Measurements from ENCODE around the gene ASMTL.
A peak's percentile ranks its signal among the peaks of the same experiment; 100 is the strongest.
"Not testable (repeated sequence)": the region's sequence is repeated elsewhere in the genome, so short reads cannot be mapped to it uniquely, and the experiment has no call there.

ASMTL gene, protein sequence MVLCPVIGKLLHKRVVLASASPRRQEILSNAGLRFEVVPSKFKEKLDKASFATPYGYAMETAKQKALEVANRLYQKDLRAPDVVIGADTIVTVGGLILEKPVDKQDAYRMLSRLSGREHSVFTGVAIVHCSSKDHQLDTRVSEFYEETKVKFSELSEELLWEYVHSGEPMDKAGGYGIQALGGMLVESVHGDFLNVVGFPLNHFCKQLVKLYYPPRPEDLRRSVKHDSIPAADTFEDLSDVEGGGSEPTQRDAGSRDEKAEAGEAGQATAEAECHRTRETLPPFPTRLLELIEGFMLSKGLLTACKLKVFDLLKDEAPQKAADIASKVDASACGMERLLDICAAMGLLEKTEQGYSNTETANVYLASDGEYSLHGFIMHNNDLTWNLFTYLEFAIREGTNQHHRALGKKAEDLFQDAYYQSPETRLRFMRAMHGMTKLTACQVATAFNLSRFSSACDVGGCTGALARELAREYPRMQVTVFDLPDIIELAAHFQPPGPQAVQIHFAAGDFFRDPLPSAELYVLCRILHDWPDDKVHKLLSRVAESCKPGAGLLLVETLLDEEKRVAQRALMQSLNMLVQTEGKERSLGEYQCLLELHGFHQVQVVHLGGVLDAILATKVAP

DNA sequence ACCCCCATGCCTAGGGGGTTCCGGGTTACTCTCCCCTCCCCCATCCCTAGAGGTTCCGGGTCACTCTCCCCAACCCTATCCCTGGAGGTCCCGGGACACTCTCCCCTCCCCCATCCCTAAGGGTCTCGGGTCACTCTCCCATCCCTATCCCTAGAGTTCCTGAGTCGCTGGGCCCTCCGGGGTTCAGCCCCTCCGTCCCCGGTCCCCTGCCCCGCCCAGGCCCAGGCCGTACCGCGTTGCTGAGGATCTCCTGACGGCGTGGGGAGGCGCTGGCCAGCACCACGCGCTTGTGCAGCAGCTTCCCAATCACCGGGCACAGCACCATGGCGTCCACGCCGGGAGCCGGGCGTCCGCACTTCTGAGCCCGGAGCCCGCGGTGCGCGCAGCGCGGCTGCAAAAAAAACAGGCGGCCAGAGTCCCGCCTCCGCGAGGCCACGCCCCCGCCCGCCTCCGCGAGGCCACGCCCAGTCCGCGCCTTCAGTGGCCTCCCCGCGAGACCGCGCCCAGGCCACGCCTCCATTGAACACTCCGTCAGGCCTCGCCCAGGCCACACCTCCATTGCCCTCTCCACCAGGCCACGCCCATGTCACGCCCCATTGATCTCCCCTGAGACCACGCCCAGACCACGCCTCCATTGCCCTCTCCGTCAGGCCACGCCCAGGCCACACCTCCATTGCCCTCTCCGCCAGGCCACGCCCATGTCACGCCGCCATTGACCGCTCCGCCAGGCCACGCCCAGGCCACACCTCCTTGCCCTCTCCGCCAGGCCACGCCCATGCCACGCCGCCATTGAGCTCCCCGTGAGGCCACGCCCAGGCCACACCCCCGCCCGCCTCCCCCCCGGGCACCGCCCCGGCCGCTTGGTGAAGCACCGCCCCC is at the start of gene ASMTL:
TSS of gene ASMTL (minus strand) at position 394 of the 879 bp plus-strand sequence. CDS start at position 325, 69 bp downstream.
- ATAC-seq (replicated peaks) (peak; percentile 74 to 86), DNase-seq (peak; percentile 100)
- Mint-ChIP-seq H3K27me3 (no peaks in the 10 kb centered on the region), H3K4me1 (peaks cover 38 to 60% of the 10 kb centered on the region in 2 donors), H3K36me3 (peaks cover 23 to 25% of the 10 kb centered on the region in 2 donors), H3K27ac (peak within 1 kb of the TSS; percentile 98), H3K4me3 (peak within 1 kb of the TSS; percentile 87 to 89), H3K9me3 (peaks cover 19 to 23% of the 10 kb centered on the region in 2 donors)

DNA sequence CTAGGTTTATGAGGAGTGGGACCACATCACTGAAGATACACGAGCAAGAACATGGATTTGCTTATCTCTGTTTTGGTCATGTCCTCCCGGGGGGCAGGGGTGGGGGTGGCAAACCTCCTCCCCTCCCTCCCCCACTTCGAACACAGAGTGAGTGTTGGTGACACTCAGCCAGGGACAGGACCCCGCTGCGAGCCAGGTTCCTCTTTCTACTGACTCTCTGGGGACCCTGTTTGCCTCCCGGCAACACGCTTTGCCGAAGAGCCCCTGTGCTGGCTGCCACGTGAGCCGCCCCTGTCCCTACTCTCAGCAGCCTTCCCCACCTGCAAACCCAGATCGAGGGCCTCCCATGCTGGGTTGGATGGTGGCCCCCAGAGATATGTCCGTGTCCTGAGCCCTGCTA is 49.5 kb upstream of the ASMTL start:
- H3K4me3 Mint-ChIP-seq: peak overlapping the region; percentile 66 to 70
- no peaks in the 10 kb centered on the region for H3K27me3 Mint-ChIP-seq
- ATAC-seq (replicated peaks) (peak; percentile 79 to 84), DNase-seq (peak; percentile 86)
- no peaks in the 10 kb centered on the region for H3K9me3 Mint-ChIP-seq
- H3K36me3 Mint-ChIP-seq: peaks cover 42 to 51% of the 10 kb centered on the region in 2 donors
- peaks cover 41 to 72% of the 10 kb centered on the region in 2 donors for H3K4me1 Mint-ChIP-seq
- peak overlapping the region; percentile 97 for H3K27ac Mint-ChIP-seq

DNA sequence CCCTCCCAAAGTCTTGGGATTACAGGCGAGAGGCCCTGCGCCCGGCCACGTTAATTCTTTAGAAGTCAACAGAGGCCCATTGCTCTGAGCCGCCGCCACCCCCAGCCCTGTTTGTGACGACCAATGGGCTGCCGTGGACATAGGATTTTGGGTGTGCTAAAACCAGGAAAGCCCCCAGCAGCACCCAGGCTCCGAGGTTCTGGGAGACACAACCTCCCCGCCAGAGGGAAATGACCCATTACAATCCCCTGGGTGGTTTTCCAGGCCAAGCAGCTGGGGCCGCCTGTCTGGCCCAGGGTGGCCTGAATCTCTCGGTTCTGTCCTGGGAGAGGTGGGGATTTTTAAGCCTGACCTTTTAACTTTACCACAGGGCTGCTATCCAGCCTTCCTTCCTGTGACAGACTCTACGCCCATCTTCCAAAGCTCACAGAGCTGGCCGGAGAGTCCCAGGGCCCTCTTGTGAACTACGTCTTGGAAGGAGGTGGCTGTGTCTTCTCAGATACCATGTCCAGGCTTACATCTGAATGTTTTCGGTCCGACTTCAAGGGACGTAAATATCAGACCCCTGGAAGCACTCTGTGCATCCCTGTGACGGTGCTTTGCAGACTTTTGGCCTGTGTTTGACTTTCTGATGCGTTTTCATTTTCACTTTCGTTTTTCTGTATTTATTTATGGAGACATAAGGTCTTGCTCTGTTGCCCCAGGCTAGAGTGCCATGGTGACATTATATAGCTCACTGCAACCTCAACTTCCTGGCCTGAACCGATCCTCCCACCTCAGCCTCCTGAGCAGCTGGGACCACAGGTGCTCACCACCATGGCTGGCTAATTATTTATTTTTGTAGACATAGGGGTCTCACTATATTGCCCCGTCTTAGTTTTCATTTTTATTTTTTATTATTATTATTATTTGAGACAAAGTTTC is 48.3 kb upstream of the ASMTL start:
- Mint-ChIP-seq H3K9me3 (no peaks in the 10 kb centered on the region), H3K27me3 (no peaks in the 10 kb centered on the region), H3K4me1 (peaks cover 43 to 85% of the 10 kb centered on the region in 2 donors), H3K4me3 (peak overlapping the region; percentile 32 to 61), H3K27ac (peak overlapping the region; percentile 91), H3K36me3 (peaks cover 30 to 53% of the 10 kb centered on the region in 2 donors)
- ATAC-seq (replicated peaks) (peak; percentile 56 to 58), DNase-seq (peak; percentile 60)

DNA sequence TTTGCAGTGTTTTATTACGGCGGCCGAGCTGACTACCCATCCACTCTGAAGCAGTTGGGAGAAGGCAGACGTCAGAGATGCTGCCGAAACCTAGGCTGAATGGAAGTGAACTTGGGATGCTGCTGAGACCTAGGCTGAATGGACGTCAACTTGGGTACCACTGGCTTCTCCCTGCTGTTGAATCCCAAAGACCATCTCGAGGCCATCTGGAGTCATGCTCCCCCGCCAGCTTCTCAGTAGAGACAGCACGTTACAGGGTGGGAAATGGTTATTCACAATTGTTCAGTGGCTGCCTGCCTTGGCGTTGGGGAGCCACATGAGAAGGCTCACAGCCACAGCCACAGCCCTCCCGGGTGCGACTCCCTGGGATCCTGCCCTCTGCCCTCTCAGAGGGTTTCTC is 43.4 kb upstream of the ASMTL start:
- no peak for DNase-seq
- Mint-ChIP-seq H3K27ac (peak overlapping the region; percentile 76), H3K4me1 (peaks cover 58 to 90% of the 10 kb centered on the region in 2 donors), H3K27me3 (no peaks in the 10 kb centered on the region), H3K4me3 (no peak overlapping the region), H3K36me3 (peaks cover 27 to 51% of the 10 kb centered on the region in 2 donors), H3K9me3 (peaks cover 10 to 13% of the 10 kb centered on the region in 2 donors)
- no peak for ATAC-seq (replicated peaks)

DNA sequence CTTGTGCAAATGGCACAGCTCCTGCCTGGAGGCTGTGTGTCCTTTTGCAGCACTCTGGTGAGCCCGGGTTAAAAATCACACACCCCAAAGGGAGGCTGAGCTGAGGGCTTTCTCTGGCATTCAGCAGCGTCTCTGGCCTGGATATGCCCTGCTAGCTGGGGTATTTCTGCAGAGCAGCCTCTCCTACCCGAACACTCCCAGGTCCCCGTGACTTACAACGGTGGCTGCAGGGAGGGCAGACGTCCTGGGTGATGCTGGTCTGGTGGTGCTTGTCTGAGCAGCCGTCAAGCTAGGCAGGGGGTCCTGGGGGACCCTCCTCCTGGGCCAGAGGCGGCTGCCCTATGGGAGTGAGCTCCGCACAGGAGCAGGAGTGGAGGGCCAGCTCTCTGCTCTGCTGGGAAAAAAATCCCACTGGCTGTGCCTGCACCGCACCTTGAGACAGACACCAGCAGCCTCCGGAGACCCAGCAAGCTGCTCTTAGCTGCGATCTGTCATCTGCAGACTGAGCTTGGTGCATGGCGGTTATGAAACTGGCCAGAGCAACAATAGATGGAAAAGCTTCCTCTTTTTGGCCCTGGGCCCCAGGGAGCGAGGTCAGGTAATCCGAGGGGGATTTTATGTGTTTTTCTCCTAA is 41.3 kb upstream of the ASMTL start:
- DNase-seq (peak; percentile 68), ATAC-seq (replicated peaks) (peak; percentile 81 to 84)
- Mint-ChIP-seq H3K27ac (peak overlapping the region; percentile 87), H3K9me3 (peaks cover 10 to 13% of the 10 kb centered on the region in 2 donors), H3K27me3 (no peaks in the 10 kb centered on the region), H3K4me1 (peaks cover 54 to 76% of the 10 kb centered on the region in 2 donors), H3K4me3 (peak overlapping the region; percentile 81 to 84), H3K36me3 (peaks cover 27 to 51% of the 10 kb centered on the region in 2 donors)

DNA sequence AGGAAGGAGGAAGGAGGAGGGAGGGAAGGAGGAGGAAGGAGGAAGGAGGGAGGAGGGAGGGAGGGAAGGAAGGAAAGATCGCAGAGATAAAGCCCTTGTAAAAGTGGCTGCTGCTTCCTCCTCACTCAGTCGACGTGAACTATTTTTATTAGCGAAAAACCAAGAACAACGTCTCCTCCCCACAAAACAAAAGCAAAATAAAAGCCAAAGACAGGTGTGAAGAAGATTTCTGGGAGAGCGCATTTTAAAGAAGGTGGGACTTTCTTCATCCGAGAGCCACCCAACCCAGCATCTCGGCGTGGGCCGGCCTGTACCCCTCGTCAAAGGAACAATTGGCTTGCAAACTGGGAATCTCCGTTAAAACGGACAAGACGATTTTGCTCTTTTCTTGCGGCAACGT is 40.7 kb upstream of the ASMTL start:
- no peak for DNase-seq
- H3K4me1 Mint-ChIP-seq: peaks cover 53 to 75% of the 10 kb centered on the region in 2 donors
- ATAC-seq (replicated peaks): no peak
- H3K27ac Mint-ChIP-seq: peak overlapping the region; percentile 87
- H3K27me3 Mint-ChIP-seq: no peaks in the 10 kb centered on the region
- H3K4me3 Mint-ChIP-seq: peak overlapping the region; percentile 81 to 84
- peaks cover 27 to 54% of the 10 kb centered on the region in 2 donors for H3K36me3 Mint-ChIP-seq
- H3K9me3 Mint-ChIP-seq: peaks cover 10 to 13% of the 10 kb centered on the region in 2 donors

DNA sequence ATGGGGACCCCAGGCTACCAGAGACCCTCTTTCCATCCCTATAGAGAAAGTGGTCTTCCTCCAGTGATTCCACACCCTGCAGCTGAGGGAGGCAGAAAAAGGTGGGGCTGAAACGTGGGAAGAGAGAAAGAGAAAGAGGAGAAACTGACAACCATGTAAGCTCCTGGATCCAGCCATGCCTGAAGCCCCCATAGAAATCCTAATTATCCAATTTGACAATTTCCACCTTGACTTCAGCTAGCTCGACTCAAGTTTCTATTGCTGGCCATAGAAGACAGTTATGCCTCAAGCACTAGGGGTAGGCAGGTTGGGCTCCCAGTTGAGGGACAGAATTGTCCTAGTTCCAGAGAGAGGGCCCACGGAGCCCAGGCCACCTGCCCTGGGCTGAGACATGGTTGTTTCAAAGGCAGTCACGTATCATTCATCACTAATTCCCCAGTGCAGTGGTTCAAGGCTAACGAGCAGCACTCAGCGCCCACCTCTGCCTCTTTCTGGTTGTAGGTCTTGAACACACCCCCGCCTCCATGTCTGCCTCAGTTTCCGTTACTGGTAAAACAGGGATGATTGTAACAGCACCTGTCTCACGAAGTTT is 39.8 kb upstream of the ASMTL start:
- Mint-ChIP-seq H3K9me3 (peaks cover 10 to 13% of the 10 kb centered on the region in 2 donors), H3K36me3 (peaks cover 28 to 54% of the 10 kb centered on the region in 2 donors), H3K27ac (peak overlapping the region; percentile 93), H3K27me3 (no peaks in the 10 kb centered on the region), H3K4me3 (peak overlapping the region; percentile 81 to 84), H3K4me1 (peaks cover 52 to 79% of the 10 kb centered on the region in 2 donors)
- DNase-seq (no peak), ATAC-seq (replicated peaks) (no peak)

DNA sequence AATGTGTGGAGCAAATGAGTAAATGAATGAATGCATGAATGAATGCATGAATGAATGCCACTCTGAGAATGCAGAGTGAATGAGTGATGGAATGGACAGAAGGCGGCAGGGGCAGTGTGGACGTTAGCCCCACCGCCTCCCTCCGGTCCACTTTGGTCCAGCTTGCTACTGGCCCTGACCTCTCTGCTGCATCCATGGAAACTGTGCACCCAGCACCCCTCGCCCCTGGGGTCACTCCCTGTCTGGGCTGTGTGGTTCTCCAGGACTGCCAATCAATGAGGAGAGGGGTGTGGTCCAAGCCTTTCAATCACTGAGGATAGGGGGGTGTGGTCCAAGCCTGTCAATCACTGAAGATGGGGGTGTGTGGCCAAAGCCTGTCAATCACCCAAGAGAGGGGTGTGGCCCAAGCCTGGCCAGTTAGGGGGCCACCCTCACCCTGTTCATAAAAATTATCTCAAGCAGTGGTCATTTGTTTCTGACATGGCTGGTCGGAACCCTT is 39.2 kb upstream of the ASMTL start:
- ATAC-seq (replicated peaks): peak; percentile 77 to 82
- peaks cover 10 to 13% of the 10 kb centered on the region in 2 donors for H3K9me3 Mint-ChIP-seq
- H3K27ac Mint-ChIP-seq: peak overlapping the region; percentile 93
- DNase-seq: peak; percentile 73
- H3K36me3 Mint-ChIP-seq: peaks cover 35 to 57% of the 10 kb centered on the region in 2 donors
- H3K27me3 Mint-ChIP-seq: no peaks in the 10 kb centered on the region
- H3K4me1 Mint-ChIP-seq: peaks cover 58 to 79% of the 10 kb centered on the region in 2 donors
- peak overlapping the region; percentile 81 to 84 for H3K4me3 Mint-ChIP-seq

DNA sequence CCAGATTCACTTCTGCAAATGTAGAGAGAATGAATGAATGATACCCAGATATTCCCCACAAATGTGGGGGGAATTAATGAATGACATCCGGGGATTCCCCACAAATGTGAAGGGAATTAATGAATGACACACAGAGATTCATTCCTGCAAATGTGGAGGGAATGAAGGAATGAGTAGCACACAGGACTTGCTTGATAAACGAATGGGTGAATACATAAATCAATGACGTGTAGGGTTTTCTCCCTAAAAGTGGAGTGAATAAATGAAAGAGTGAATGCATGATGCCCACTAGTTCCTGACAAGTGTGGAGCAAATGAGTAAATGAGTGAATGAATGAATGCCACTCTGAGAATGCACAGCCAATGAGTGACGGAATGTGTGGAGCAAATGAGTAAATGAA is 38.5 kb upstream of the ASMTL start:
- peaks cover 57 to 75% of the 10 kb centered on the region in 2 donors for H3K4me1 Mint-ChIP-seq
- peaks cover 10 to 13% of the 10 kb centered on the region in 2 donors for H3K9me3 Mint-ChIP-seq
- peaks cover 40 to 55% of the 10 kb centered on the region in 2 donors for H3K36me3 Mint-ChIP-seq
- peak overlapping the region in 1 of 2 donors; percentile 30 for H3K4me3 Mint-ChIP-seq
- H3K27me3 Mint-ChIP-seq; ATAC-seq (replicated peaks); DNase-seq: not testable (repeated sequence)
- peak overlapping the region; percentile 93 for H3K27ac Mint-ChIP-seq

DNA sequence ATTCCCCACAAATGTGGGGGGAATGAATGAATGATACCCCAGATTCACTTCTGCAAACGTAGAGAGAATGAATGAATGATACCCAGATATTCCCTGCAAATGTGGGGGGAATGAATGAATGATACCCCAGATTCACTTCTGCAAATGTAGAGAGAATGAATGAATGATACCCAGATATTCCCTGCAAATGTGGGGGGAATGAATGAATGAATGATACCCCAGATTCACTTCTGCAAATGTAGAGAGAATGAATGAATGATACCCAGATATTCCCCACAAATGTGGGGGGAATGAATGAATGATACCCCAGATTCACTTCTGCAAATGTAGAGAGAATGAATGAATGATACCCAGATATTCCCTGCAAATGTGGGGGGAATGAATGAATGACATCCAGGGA is 38.0 kb upstream of the ASMTL start:
- ATAC-seq (replicated peaks); H3K27me3 Mint-ChIP-seq; H3K27ac Mint-ChIP-seq; DNase-seq; H3K4me3 Mint-ChIP-seq: not testable (repeated sequence)
- H3K9me3 Mint-ChIP-seq: peaks cover 10 to 13% of the 10 kb centered on the region in 2 donors
- peaks cover 53 to 69% of the 10 kb centered on the region in 2 donors for H3K4me1 Mint-ChIP-seq
- H3K36me3 Mint-ChIP-seq: peaks cover 42 to 53% of the 10 kb centered on the region in 2 donors

DNA sequence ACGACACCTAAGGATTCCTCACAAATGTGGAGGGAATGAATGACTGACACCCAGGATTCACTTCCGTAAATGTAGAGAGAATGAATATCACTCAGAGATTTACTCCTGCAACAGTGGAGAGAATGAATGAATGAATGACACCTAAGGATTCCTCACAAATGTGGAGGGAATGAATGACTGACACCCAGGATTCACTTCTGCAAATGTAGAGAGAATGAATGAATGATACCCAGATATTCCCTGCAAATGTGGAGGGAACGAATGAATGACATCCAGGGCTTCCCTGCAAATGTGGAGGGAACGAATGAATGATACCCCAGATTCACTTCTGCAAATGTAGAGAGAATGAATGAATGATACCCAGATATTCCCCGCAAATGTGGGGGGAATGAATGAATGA is 36.6 kb upstream of the ASMTL start:
- not testable (repeated sequence) for ATAC-seq (replicated peaks); DNase-seq; H3K27me3 Mint-ChIP-seq
- peak overlapping the region in 1 of 2 donors; percentile 17 for H3K4me3 Mint-ChIP-seq
- peaks cover 10 to 13% of the 10 kb centered on the region in 2 donors for H3K9me3 Mint-ChIP-seq
- H3K4me1 Mint-ChIP-seq: peaks cover 46 to 64% of the 10 kb centered on the region in 2 donors
- H3K27ac Mint-ChIP-seq: peak overlapping the region; percentile 56
- peaks cover 43 to 60% of the 10 kb centered on the region in 2 donors for H3K36me3 Mint-ChIP-seq

DNA sequence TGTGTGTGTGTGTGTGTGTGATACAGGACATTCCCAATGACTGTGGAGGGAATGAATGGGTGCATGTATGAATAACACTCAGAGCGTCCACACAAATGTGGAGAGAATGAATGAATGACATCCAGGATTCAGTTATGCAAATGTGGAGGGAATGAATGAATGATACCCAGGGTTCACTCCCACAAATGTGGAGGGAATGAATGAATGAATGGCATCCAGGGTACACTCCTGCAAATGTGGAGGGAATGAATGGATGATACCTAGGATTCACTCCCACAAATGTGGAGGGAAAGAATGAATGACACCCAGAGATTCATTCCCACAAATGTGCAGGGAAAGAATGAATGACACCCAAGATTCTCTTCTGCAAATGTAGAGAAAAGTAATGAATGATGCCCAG is 36.0 kb upstream of the ASMTL start:
- DNase-seq: no peak
- Mint-ChIP-seq H3K4me3 (no peak overlapping the region), H3K4me1 (peaks cover 47 to 64% of the 10 kb centered on the region in 2 donors), H3K9me3 (peaks cover 10 to 13% of the 10 kb centered on the region in 2 donors), H3K27me3 (no peaks in the 10 kb centered on the region), H3K36me3 (peaks cover 47 to 66% of the 10 kb centered on the region in 2 donors), H3K27ac (peak overlapping the region; percentile 69)
- ATAC-seq (replicated peaks): no peak
